GM12878 (cell line): ENCODE data around the gene GALNT12. TPM values are rescaled to one million over a fixed set of nuclear protein-coding genes. Genes with fewer than 3 reads are reported as not detected.

Experiments
- HDGF ChIP-seq: fragments of 450-650 bp; IDR thresholded peaks from 2 replicates; pipeline ENCODE4 v1.6.1; 2016; ENCODE audit warnings: antibody characterized with exemption
- IRF4 ChIP-seq: IDR thresholded peaks from 2 replicates; pipeline ENCODE4 v1.6.1; 2011; ENCODE audit warnings: low read depth, low read length
- MEF2A ChIP-seq: IDR thresholded peaks from 2 replicates; pipeline ENCODE4 v1.6.1; 2011; ENCODE audit warnings: low read depth, mild to moderate bottlenecking, low read length, moderate library complexity; ENCODE audit not compliant: insufficient read depth
- MTA3 ChIP-seq: IDR thresholded peaks from 2 replicates; pipeline ENCODE4 v1.6.1; 2012; ENCODE audit warnings: low read length, inconsistent platforms, borderline replicate concordance
- PAX5 ChIP-seq: IDR thresholded peaks from 2 replicates; pipeline ENCODE4 v1.6.1; 2011; ENCODE audit warnings: low read depth, low read length, borderline replicate concordance
- POU2F2 ChIP-seq: IDR thresholded peaks from 3 replicates; pipeline ENCODE4 v1.6.1; 2011; ENCODE audit warnings: low read depth, mild to moderate bottlenecking, low read length, borderline replicate concordance
- TBL1XR1 ChIP-seq: IDR thresholded peaks from 2 replicates; pipeline ENCODE4 v1.6.1; 2012; ENCODE audit warnings: low read depth, low read length, improper control_type of control experiment
- ZNF622 ChIP-seq: fragments of 450-650 bp; IDR thresholded peaks from 2 replicates; pipeline ENCODE4 v1.6.1; 2017; ENCODE audit warnings: mild to moderate bottlenecking, inconsistent platforms
- polyA plus RNA-seq, 11 experiments: library from polyadenylated mRNA; depleted of rRNA in 4 of 11; unstranded in 6 of 11; stranded (reverse) in 5 of 11; fragments of >200 nt; fragmentation: Nextera tagmentation in 4 of 11; fragmentation: Illumina TruSeq in 1 of 11; extraction: Ambion mirVana in 4 of 11; extraction: Trizol in 1 of 11; gene quantifications; 1 replicate in 1 of 11; 2 replicates in 10 of 11; pipeline versions ENCODE4 v1.2.1 to v1.2.3, GENCODE V29; 2011 to 2016; ENCODE audit warnings: inconsistent platforms in 2 of 11, missing spikeins in 2 of 11, low read depth in 1 of 11
- total RNA-seq, 4 experiments: library from RNA; depleted of rRNA in 3 of 4; stranded (reverse); fragments of >200 nt in 3 of 4; fragmentation: Illumina TruSeq in 1 of 4; extraction: Trizol in 1 of 4; gene quantifications; 2 replicates each; pipeline versions ENCODE4 v1.2.1 to v1.2.3, GENCODE V29; 2013 to 2021
- TF ChIP-seq, protein P1 (sequence below): IDR thresholded peaks from 2 replicates; pipeline ENCODE4 v1.6.1; 2012; ENCODE audit warnings: improper control_type of control experiment, low read depth, low read length; ENCODE audit not compliant: insufficient replicate concordance
- TF ChIP-seq, protein P2 (sequence below): IDR thresholded peaks from 2 replicates; pipeline ENCODE4 v1.6.1; 2012; ENCODE audit warnings: low read depth, low read length, improper control_type of control experiment
- TF ChIP-seq, protein P3 (sequence below): fragments of 450-650 bp; formaldehyde crosslinking; IDR thresholded peaks from 2 replicates; pipeline ENCODE4 v1.5.0; 2022; ENCODE audit warnings: mild to moderate bottlenecking, missing genetic modification characterization
- TF ChIP-seq, protein P4 (sequence below): fragments of 450-650 bp; IDR thresholded peaks from 2 replicates; pipeline ENCODE4 v1.6.1; 2016; ENCODE audit warnings: mild to moderate bottlenecking
- TF ChIP-seq, protein P5 (sequence below): fragments of 450-650 bp; conservative IDR thresholded peaks from 2 replicates; pipeline ENCODE4 v1.6.1; 2017; ENCODE audit warnings: mild to moderate bottlenecking, moderate library complexity

GALNT12 gene
- total and polyA plus RNA-seq, 10 of the 15 experiments (the other 5 are each of a cell fraction or from before 2014, with no cell fraction given): 0.13 to 5.3 (median 3.2) TPM

DNA sequence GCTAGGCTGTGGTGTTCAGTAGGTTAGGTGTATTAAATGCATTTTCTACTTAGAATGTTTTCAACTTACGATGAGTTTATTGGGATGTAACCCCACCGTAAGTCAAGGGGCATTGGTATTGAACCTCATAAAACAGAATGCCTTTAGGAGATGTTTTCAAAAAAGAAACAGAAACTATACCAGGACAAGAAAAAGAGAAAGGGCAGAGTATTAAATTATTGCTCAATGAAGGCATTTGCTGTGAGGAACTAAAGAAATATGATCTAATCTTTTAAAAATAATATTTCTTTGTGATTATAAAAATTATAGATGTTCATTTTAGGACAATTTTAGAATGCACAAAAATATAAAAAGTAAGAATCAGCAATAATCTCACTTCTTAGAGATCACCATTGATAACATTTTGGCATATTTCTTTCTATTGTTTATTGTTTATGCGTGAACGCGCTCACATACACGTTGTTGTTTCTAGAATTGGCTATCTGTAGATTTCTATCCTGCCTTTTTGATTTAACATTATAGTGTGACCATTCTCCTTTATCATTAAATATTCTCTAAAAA lies 8.0 kb downstream of the GALNT12 start (continued):
- TF ChIP-seq, protein P1, sequence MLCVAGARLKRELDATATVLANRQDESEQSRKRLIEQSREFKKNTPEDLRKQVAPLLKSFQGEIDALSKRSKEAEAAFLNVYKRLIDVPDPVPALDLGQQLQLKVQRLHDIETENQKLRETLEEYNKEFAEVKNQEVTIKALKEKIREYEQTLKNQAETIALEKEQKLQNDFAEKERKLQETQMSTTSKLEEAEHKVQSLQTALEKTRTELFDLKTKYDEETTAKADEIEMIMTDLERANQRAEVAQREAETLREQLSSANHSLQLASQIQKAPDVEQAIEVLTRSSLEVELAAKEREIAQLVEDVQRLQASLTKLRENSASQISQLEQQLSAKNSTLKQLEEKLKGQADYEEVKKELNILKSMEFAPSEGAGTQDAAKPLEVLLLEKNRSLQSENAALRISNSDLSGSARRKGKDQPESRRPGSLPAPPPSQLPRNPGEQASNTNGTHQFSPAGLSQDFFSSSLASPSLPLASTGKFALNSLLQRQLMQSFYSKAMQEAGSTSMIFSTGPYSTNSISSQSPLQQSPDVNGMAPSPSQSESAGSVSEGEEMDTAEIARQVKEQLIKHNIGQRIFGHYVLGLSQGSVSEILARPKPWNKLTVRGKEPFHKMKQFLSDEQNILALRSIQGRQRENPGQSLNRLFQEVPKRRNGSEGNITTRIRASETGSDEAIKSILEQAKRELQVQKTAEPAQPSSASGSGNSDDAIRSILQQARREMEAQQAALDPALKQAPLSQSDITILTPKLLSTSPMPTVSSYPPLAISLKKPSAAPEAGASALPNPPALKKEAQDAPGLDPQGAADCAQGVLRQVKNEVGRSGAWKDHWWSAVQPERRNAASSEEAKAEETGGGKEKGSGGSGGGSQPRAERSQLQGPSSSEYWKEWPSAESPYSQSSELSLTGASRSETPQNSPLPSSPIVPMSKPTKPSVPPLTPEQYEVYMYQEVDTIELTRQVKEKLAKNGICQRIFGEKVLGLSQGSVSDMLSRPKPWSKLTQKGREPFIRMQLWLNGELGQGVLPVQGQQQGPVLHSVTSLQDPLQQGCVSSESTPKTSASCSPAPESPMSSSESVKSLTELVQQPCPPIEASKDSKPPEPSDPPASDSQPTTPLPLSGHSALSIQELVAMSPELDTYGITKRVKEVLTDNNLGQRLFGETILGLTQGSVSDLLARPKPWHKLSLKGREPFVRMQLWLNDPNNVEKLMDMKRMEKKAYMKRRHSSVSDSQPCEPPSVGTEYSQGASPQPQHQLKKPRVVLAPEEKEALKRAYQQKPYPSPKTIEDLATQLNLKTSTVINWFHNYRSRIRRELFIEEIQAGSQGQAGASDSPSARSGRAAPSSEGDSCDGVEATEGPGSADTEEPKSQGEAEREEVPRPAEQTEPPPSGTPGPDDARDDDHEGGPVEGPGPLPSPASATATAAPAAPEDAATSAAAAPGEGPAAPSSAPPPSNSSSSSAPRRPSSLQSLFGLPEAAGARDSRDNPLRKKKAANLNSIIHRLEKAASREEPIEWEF: no peak
- TF ChIP-seq MEF2A (no peak), PAX5 (no peak), POU2F2 (no peak), IRF4 (no peak), MTA3 (no peak), HDGF (no peak), TBL1XR1 (no peak), ZNF622 (no peak)
- TF ChIP-seq, protein P2, sequence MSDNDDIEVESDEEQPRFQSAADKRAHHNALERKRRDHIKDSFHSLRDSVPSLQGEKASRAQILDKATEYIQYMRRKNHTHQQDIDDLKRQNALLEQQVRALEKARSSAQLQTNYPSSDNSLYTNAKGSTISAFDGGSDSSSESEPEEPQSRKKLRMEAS: no peak
- TF ChIP-seq, protein P3, sequence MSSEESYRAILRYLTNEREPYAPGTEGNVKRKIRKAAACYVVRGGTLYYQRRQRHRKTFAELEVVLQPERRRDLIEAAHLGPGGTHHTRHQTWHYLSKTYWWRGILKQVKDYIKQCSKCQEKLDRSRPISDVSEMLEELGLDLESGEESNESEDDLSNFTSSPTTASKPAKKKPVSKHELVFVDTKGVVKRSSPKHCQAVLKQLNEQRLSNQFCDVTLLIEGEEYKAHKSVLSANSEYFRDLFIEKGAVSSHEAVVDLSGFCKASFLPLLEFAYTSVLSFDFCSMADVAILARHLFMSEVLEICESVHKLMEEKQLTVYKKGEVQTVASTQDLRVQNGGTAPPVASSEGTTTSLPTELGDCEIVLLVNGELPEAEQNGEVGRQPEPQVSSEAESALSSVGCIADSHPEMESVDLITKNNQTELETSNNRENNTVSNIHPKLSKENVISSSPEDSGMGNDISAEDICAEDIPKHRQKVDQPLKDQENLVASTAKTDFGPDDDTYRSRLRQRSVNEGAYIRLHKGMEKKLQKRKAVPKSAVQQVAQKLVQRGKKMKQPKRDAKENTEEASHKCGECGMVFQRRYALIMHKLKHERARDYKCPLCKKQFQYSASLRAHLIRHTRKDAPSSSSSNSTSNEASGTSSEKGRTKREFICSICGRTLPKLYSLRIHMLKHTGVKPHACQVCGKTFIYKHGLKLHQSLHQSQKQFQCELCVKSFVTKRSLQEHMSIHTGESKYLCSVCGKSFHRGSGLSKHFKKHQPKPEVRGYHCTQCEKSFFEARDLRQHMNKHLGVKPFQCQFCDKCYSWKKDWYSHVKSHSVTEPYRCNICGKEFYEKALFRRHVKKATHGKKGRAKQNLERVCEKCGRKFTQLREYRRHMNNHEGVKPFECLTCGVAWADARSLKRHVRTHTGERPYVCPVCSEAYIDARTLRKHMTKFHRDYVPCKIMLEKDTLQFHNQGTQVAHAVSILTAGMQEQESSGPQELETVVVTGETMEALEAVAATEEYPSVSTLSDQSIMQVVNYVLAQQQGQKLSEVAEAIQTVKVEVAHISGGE (CRISPR knock-in tag): no peak
- TF ChIP-seq, protein P4, sequence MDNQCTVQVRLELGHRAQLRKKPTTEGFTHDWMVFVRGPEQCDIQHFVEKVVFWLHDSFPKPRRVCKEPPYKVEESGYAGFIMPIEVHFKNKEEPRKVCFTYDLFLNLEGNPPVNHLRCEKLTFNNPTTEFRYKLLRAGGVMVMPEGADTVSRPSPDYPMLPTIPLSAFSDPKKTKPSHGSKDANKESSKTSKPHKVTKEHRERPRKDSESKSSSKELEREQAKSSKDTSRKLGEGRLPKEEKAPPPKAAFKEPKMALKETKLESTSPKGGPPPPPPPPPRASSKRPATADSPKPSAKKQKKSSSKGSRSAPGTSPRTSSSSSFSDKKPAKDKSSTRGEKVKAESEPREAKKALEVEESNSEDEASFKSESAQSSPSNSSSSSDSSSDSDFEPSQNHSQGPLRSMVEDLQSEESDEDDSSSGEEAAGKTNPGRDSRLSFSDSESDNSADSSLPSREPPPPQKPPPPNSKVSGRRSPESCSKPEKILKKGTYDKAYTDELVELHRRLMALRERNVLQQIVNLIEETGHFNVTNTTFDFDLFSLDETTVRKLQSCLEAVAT: no peak
- TF ChIP-seq, protein P5, sequence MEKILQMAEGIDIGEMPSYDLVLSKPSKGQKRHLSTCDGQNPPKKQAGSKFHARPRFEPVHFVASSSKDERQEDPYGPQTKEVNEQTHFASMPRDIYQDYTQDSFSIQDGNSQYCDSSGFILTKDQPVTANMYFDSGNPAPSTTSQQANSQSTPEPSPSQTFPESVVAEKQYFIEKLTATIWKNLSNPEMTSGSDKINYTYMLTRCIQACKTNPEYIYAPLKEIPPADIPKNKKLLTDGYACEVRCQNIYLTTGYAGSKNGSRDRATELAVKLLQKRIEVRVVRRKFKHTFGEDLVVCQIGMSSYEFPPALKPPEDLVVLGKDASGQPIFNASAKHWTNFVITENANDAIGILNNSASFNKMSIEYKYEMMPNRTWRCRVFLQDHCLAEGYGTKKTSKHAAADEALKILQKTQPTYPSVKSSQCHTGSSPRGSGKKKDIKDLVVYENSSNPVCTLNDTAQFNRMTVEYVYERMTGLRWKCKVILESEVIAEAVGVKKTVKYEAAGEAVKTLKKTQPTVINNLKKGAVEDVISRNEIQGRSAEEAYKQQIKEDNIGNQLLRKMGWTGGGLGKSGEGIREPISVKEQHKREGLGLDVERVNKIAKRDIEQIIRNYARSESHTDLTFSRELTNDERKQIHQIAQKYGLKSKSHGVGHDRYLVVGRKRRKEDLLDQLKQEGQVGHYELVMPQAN: no peak
